ENCODE data around the gene RIT1. TPM values are rescaled to one million over a fixed set of nuclear protein-coding genes. Genes with fewer than 3 reads are reported as not detected.

The RIT1 gene
- total RNA-seq, 1 experiment from 2014 or later = 26.4 TPM

GRCh38 chr1:155859881-155860871 is 51.0 kb downstream of the RIT1 start:
- Histone ChIP-seq H4K91ac (ENCODE audit: insufficient read length, low read depth, low read length) (no peak overlapping the region), H2BK15ac (ENCODE audit: low read depth, low read length) (no peak overlapping the region), H2BK20ac (ENCODE audit: low read depth, low read length, poor library complexity, severe bottlenecking) (no peak overlapping the region), H2BK12ac (ENCODE audit: insufficient read length, low read depth, low read length) (no peak overlapping the region), H3K79me2 (ENCODE audit: insufficient read depth, low read length) (peaks cover 2% of the 10 kb centered on the region; the same call in 1 of the 2 replicates), H3K79me1 (ENCODE audit: insufficient read depth, low read depth, low read length, poor library complexity, severe bottlenecking) (no peaks in the 10 kb centered on the region), H3K23me2 (ENCODE audit: insufficient read length, low read depth, low read length, poor library complexity, severe bottlenecking) (no peaks in the 10 kb centered on the region), H3K9ac (ENCODE audit: extremely low read depth, insufficient read length, low read length) (peak overlapping the region; percentile 1), H3K27ac (ENCODE audit: insufficient read length, low read depth, low read length) (no peak overlapping the region), H3K27me3 (ENCODE audit: insufficient read depth, low read length) (no peaks in the 10 kb centered on the region), H4K5ac (ENCODE audit: insufficient read length, low read depth, low read length) (no peak overlapping the region), H3K4me2 (ENCODE audit: insufficient read depth, insufficient read length, low read length) (peak overlapping the region; percentile 3), H2BK120ac (ENCODE audit: low read depth, low read length, poor library complexity, severe bottlenecking) (no peak overlapping the region), H3T11ph (ENCODE audit: low read length) (no peak overlapping the region), H3K18ac (ENCODE audit: insufficient read length, low read depth, low read length) (peak overlapping the region; percentile 14), H3K14ac (ENCODE audit: insufficient read depth, low read length) (peak overlapping the region; percentile 7; the same call in 1 of the 2 replicates), H3K4ac (ENCODE audit: low read depth, low read length) (no peak overlapping the region), H3K23ac (ENCODE audit: insufficient read length, low read depth, low read length) (no peak overlapping the region), H3K9me3 (ENCODE audit: control insufficient read depth, low read depth, low read length) (no peaks in the 10 kb centered on the region), H2AFZ (ENCODE audit: low read length) (no peak overlapping the region), H3K4me1 (ENCODE audit: insufficient read depth, low read length) (no peaks in the 10 kb centered on the region), H2AK5ac (ENCODE audit: insufficient read length, low read length) (no peak overlapping the region), H3K56ac (ENCODE audit: insufficient read length, low read depth, low read length) (no peak overlapping the region), H2BK5ac (ENCODE audit: insufficient read length, low read length) (no peak overlapping the region), H4K8ac (replicated peaks; ENCODE audit: insufficient read length, low read depth, low read length) (no peak overlapping the region), H4K20me1 (ENCODE audit: control insufficient read depth, insufficient read depth, insufficient read length) (no peaks in the 10 kb centered on the region)
- DNase-seq = peak; percentile 37
- WGBS (ENCODE audit: extremely low coverage, insufficient read length, low lambda C conversion rate) = no CpG with 5 or more reads among the region's 35 CpGs
- no peak overlapping the region for H3K27ac Mint-ChIP-seq
- H3K4me3 Mint-ChIP-seq = no peak overlapping the region
- peaks cover 5 to 9% of the 10 kb centered on the region in 2 experiments for H3K4me1 Mint-ChIP-seq
- no peaks in the 10 kb centered on the region for H3K9me3 Mint-ChIP-seq
- H3K36me3 Mint-ChIP-seq (ENCODE audit: insufficient read depth in 1 of 3, low read depth in 3 of 3) = peaks cover 2 to 4% (median 2%) of the 10 kb centered on the region in 3 experiments; a peak in 5 of 7 replicates
- H3K27me3 Mint-ChIP-seq (ENCODE audit: low read depth) = peaks cover 17% of the 10 kb centered on the region
- TF ChIP-seq CTCF (conservative IDR thresholded peaks at IDR 0.05) = no peak
